Mammary epithelial cell (primary cell): ENCODE data around the gene XXYLT1.
"Not testable (repeated sequence)": the region's sequence is repeated elsewhere in the genome, so short reads cannot be mapped to it uniquely, and the experiment has no call there.

Experiments
- EZH2 ChIP-seq: IDR thresholded peaks from 2 replicates; pipeline ENCODE4 v1.6.1; 2012; ENCODE audit warnings: low read length, inconsistent platforms, borderline replicate concordance
- TF ChIP-seq, protein P1 (sequence below), 2 donors: IDR thresholded peaks in 1 of 2; conservative IDR thresholded peaks in 1 of 2; 2 replicates each; pipeline ENCODE4 v1.5.1; 2011 to 2012; ENCODE audit warnings: inconsistent platforms in 2 of 2, low read length in 2 of 2, mild to moderate bottlenecking in 2 of 2, control low read depth in 1 of 2, low read depth in 1 of 2; ENCODE audit not compliant: insufficient read depth in 1 of 2; ENCODE audit errors: extremely low read depth in 1 of 2

DNA sequence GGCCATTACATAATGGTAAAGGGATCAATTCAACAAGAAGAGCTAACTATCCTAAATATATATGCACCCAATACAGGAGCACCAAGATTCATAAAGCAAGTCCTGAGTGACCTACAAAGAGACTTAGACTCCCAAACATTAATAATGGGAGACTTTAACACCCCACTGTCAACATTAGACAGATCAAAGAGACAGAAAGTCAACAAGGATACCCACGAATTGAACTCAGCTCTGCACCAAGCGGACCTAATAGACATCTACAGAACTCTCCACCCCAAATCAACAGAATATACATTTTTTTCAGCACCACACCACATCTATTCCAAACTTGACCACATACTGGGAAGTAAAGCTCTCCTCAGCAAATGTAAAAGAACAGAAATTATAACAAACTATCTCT, 55.4 kb downstream of the XXYLT1 start:
- TF ChIP-seq, protein P1, sequence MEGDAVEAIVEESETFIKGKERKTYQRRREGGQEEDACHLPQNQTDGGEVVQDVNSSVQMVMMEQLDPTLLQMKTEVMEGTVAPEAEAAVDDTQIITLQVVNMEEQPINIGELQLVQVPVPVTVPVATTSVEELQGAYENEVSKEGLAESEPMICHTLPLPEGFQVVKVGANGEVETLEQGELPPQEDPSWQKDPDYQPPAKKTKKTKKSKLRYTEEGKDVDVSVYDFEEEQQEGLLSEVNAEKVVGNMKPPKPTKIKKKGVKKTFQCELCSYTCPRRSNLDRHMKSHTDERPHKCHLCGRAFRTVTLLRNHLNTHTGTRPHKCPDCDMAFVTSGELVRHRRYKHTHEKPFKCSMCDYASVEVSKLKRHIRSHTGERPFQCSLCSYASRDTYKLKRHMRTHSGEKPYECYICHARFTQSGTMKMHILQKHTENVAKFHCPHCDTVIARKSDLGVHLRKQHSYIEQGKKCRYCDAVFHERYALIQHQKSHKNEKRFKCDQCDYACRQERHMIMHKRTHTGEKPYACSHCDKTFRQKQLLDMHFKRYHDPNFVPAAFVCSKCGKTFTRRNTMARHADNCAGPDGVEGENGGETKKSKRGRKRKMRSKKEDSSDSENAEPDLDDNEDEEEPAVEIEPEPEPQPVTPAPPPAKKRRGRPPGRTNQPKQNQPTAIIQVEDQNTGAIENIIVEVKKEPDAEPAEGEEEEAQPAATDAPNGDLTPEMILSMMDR (conservative IDR thresholded peaks at IDR 0.05 in 1 of 2, IDR thresholded peaks at IDR 0.05 in 1 of 2; ENCODE audit: extremely low read depth in 1 of 2, insufficient read depth in 1 of 2, low read depth in 1 of 2, low read length in 2 of 2): not testable (repeated sequence)
- TF ChIP-seq EZH2: not testable (repeated sequence)
